CD14-positive monocyte (primary cell): ENCODE measurements around the gene TTLL8. TPM values are rescaled to one million over a fixed set of nuclear protein-coding genes. Genes with fewer than 3 reads are reported as not detected.

Source experiments
- DNase-seq, 3 donors: peaks; one replicate each; pipeline ENCODE4 v3.0.0-alpha.2; 2011 to 2022
- H2AFZ ChIP-seq: 2 replicates; pipeline ENCODE4 v1.6.0; 2012; ENCODE audit warnings: mild to moderate bottlenecking, low read depth, low read length, inconsistent platforms; ENCODE audit not compliant: insufficient read depth, poor library complexity, severe bottlenecking
- H3K27ac ChIP-seq, 2 donors: 1 replicate in 1 of 2; 2 replicates in 1 of 2; pipeline ENCODE4 v1.5.1; 2012 to 2013; ENCODE audit warnings: low read length in 2 of 2, control low read depth in 1 of 2, inconsistent platforms in 1 of 2, low read depth in 1 of 2, mild to moderate bottlenecking in 1 of 2
- H3K27me3 ChIP-seq, 2 donors: one replicate each; pipeline versions ENCODE4 v1.6.0 to v1.6.1; 2011 to 2013; ENCODE audit warnings: low read length in 2 of 2; ENCODE audit not compliant: control insufficient read depth in 2 of 2, insufficient read depth in 2 of 2
- H3K36me3 ChIP-seq, 2 donors: replicated peaks in 1 of 2; 1 replicate in 1 of 2; 2 replicates in 1 of 2; pipeline versions ENCODE4 v1.5.1 to v1.6.1; 2012 to 2013; ENCODE audit warnings: low read length in 2 of 2, control low read depth in 1 of 2, inconsistent platforms in 1 of 2, mild to moderate bottlenecking in 1 of 2; ENCODE audit not compliant: insufficient read depth in 2 of 2, control insufficient read depth in 1 of 2
- H3K4me1 ChIP-seq, 2 donors: 1 replicate in 1 of 2; 2 replicates in 1 of 2; pipeline versions ENCODE4 v1.5.1 to v1.6.1; 2012 to 2013; ENCODE audit warnings: low read length in 2 of 2, control low read depth in 1 of 2, inconsistent platforms in 1 of 2, mild to moderate bottlenecking in 1 of 2, moderate library complexity in 1 of 2; ENCODE audit not compliant: insufficient read depth in 2 of 2, control insufficient read depth in 1 of 2
- H3K4me2 ChIP-seq: replicated peaks from 2 replicates; pipeline ENCODE3; 2012; ENCODE audit warnings: low read length, moderate library complexity, mild to moderate bottlenecking; ENCODE audit not compliant: poor library complexity, severe bottlenecking; ENCODE audit errors: extremely low read depth
- H3K4me3 ChIP-seq, 3 experiments: fragments of 200-600 bp in 1 of 3; sonication (generic) in 1 of 3; replicated peaks in 1 of 3; 1 replicate in 2 of 3; 2 replicates in 1 of 3; pipeline ENCODE4 v1.5.1; 2011 to 2013; ENCODE audit warnings: low read length in 3 of 3, mild to moderate bottlenecking in 3 of 3, control low read depth in 2 of 3, low read depth in 2 of 3, inconsistent platforms in 1 of 3, moderate library complexity in 1 of 3
- H3K79me2 ChIP-seq: 2 replicates; pipeline ENCODE4 v1.6.0; 2012; ENCODE audit warnings: mild to moderate bottlenecking, control low read depth, inconsistent platforms, low read length, moderate library complexity; ENCODE audit not compliant: insufficient read depth
- H3K9ac ChIP-seq: 2 replicates; pipeline ENCODE4 v1.6.0; 2017; ENCODE audit warnings: low read length, mild to moderate bottlenecking; ENCODE audit not compliant: insufficient read depth, poor library complexity, severe bottlenecking
- H3K9me3 ChIP-seq, 2 donors: replicated peaks in 1 of 2; 1 replicate in 1 of 2; 2 replicates in 1 of 2; pipeline versions ENCODE4 v1.5.1 to v1.6.1; 2012 to 2013; ENCODE audit warnings: low read length in 2 of 2, control low read depth in 1 of 2; ENCODE audit not compliant: control insufficient read depth in 1 of 2, insufficient read depth in 1 of 2
- H4K20me1 ChIP-seq: 2 replicates; pipeline ENCODE4 v1.6.0; 2012; ENCODE audit warnings: mild to moderate bottlenecking, low read length, control low read depth, moderate library complexity; ENCODE audit not compliant: insufficient read depth
- H3K27ac Mint-ChIP-seq, 7 donors: one replicate each; pipeline ENCODE4 v1.8.0; 2020; ENCODE audit warnings: mild to moderate bottlenecking in 7 of 7, mixed read lengths in 7 of 7, moderate library complexity in 6 of 7, inconsistent platforms in 2 of 7
- H3K27me3 Mint-ChIP-seq, 3 donors: one replicate each; pipeline ENCODE4 v1.8.0; 2021 to 2022; ENCODE audit warnings: low read depth in 3 of 3, mild to moderate bottlenecking in 3 of 3, mixed read lengths in 3 of 3, moderate library complexity in 3 of 3, inconsistent platforms in 1 of 3
- H3K36me3 Mint-ChIP-seq, 2 donors: one replicate each; pipeline ENCODE4 v1.8.0; 2020; ENCODE audit warnings: mixed read lengths in 2 of 2, inconsistent platforms in 1 of 2, mild to moderate bottlenecking in 1 of 2
- H3K4me1 Mint-ChIP-seq: one replicate; pipeline ENCODE4 v1.8.0; 2020; ENCODE audit warnings: mild to moderate bottlenecking, mixed read lengths
- H3K4me3 Mint-ChIP-seq, 2 donors: one replicate each; pipeline ENCODE4 v1.8.0; 2020; ENCODE audit warnings: mild to moderate bottlenecking in 2 of 2, mixed read lengths in 2 of 2, moderate library complexity in 1 of 2
- H3K9me3 Mint-ChIP-seq, 7 donors: one replicate each; pipeline ENCODE4 v1.8.0; 2020 to 2022; ENCODE audit warnings: mixed read lengths in 7 of 7, mild to moderate bottlenecking in 6 of 7, moderate library complexity in 6 of 7, inconsistent platforms in 2 of 7
- WGBS: methylation state at CpG from one replicate; pipeline ENCODE4 v1.1.5; 2013; ENCODE audit warnings: missing lambda C conversion rate; ENCODE audit not compliant: insufficient coverage; 5-methylcytosine and 5-hydroxymethylcytosine counted together
- intact Hi-C, 2 donors: fragments of 100-400 bp; cut with micrococcal nuclease; formaldehyde crosslinking; loops; one replicate each; pipeline versions ENCODE4 v1.15.0 to v1.15.1; 2023
- polyA plus RNA-seq, 3 donors: library from polyadenylated mRNA; depleted of rRNA in 1 of 3; unstranded in 2 of 3; stranded (reverse) in 1 of 3; fragments of 300-500 nt in 2 of 3; fragments of >200 nt in 1 of 3; fragmentation: Illumina TruSeq in 2 of 3; gene quantifications; 1 replicate in 2 of 3; 2 replicates in 1 of 3; pipeline ENCODE4 v1.2.3, GENCODE V29; 2012 to 2021
- TF ChIP-seq, protein P1 (sequence below): fragments of 200-600 bp; IDR thresholded peaks from one replicate; pipeline ENCODE4 v1.8.0; 2022; ENCODE audit warnings: antibody characterized with exemption, mild to moderate bottlenecking

TTLL8 gene
- polyA plus RNA-seq, 3 donors: not detected

DNA sequence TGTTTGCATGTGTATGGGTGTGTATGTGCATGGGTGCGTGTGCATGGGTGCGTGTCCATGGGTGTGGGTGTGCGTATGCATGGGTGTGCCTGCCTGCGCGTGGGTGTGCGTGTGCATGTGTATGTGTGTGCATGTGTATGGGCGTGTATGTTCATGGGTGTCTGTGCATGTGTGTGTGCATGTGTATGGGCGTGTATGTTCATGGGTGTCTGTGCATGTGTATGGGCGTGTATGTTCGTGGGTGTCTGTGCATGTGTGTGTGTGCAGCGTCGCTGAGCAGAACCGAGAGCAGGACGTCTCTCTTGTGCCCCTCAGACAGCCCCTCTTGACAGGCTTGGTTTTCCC lies 59.4 kb downstream of the TTLL8 start:
- H3K9ac ChIP-seq: no peak overlapping the region
- Mint-ChIP-seq H3K9me3 (peaks cover 0 to 2% (median 0%) of the 10 kb centered on the region in 7 donors), H3K4me3 (peak overlapping the region; percentile 31 to 55), H3K36me3 (no peaks in the 10 kb centered on the region), H3K27ac (no peak overlapping the region), H3K27me3 (peaks cover 4 to 15% (median 6%) of the 10 kb centered on the region in 3 donors), H3K4me1 (peaks cover 5% of the 10 kb centered on the region)
- no peaks in the 10 kb centered on the region for H3K79me2 ChIP-seq
- intact Hi-C loops: no loop called here
- H3K4me3 ChIP-seq: no peak overlapping the region
- WGBS: 96% methylated on average over 11 of the region's 14 CpGs
- no peak for DNase-seq
- H3K27me3 ChIP-seq: peaks cover 0 to 16% of the 10 kb centered on the region in 2 donors
- no peak overlapping the region for H3K27ac ChIP-seq
- no peak overlapping the region for H2AFZ ChIP-seq
- no peaks in the 10 kb centered on the region for H3K9me3 ChIP-seq
- H4K20me1 ChIP-seq: no peaks in the 10 kb centered on the region
- TF ChIP-seq, protein P1, sequence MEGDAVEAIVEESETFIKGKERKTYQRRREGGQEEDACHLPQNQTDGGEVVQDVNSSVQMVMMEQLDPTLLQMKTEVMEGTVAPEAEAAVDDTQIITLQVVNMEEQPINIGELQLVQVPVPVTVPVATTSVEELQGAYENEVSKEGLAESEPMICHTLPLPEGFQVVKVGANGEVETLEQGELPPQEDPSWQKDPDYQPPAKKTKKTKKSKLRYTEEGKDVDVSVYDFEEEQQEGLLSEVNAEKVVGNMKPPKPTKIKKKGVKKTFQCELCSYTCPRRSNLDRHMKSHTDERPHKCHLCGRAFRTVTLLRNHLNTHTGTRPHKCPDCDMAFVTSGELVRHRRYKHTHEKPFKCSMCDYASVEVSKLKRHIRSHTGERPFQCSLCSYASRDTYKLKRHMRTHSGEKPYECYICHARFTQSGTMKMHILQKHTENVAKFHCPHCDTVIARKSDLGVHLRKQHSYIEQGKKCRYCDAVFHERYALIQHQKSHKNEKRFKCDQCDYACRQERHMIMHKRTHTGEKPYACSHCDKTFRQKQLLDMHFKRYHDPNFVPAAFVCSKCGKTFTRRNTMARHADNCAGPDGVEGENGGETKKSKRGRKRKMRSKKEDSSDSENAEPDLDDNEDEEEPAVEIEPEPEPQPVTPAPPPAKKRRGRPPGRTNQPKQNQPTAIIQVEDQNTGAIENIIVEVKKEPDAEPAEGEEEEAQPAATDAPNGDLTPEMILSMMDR: no peak
- no peaks in the 10 kb centered on the region for H3K36me3 ChIP-seq
- peak overlapping the region; percentile 51 for H3K4me2 ChIP-seq
- peaks cover 5 to 8% of the 10 kb centered on the region in 2 donors for H3K4me1 ChIP-seq

DNA sequence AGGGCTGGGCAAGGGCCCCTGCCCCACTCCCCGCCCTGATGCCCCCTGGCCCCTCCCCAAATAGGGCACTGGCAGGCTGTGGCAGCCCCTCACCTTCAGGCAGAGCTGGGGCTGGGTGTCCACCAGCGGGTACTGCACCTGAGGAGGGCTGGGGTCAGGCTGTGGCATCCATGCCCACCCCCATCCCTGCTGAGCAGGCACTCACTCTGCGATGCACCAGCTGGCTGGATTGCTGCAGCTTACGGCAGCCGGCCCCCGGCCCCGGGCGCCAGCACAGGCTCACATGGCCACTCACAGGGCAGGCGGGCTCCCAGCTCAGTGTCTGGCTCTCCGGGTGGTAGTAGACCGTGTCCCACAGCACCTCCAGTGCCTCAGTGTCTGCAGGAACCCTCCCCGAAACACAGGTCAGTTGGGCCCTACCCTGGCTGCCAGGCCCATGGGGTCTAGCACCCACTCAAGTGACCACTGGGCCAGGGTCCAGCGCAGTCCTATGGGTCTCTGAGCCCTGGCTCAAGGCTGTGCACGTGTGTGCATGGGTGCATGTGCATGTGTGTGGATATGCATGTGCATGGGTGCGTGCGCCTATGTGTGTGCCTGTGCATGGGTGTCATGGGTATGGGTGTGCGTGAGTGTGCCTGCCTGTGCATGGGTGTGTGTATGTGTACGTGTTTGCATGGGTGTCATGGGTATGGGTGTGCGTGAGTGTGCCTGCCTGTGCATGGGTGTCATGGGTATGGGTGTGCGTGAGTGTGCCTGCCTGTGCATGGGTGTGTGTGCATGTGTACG lies 60.0 kb downstream of the TTLL8 start:
- intact Hi-C loops: no loop called here
- Mint-ChIP-seq H3K27me3 (peaks cover 3 to 15% (median 5%) of the 10 kb centered on the region in 3 donors), H3K27ac (peak overlapping the region in 1 of 7 donors; percentile 63), H3K4me3 (no peak overlapping the region), H3K36me3 (no peaks in the 10 kb centered on the region), H3K9me3 (peaks cover 0 to 2% (median 0%) of the 10 kb centered on the region in 7 donors), H3K4me1 (peaks cover 10% of the 10 kb centered on the region)
- no peaks in the 10 kb centered on the region for H3K9me3 ChIP-seq
- WGBS: 95% methylated on average over 21 of the region's 21 CpGs
- no peaks in the 10 kb centered on the region for H4K20me1 ChIP-seq
- no peak for DNase-seq
- no peak overlapping the region for H2AFZ ChIP-seq
- no peak overlapping the region for H3K9ac ChIP-seq
- H3K4me3 ChIP-seq: no peak overlapping the region
- no peak overlapping the region for H3K4me2 ChIP-seq
- H3K4me1 ChIP-seq: peaks cover 5 to 8% of the 10 kb centered on the region in 2 donors
- H3K36me3 ChIP-seq: no peaks in the 10 kb centered on the region
- TF ChIP-seq, protein P1: no peak
- H3K79me2 ChIP-seq: no peaks in the 10 kb centered on the region
- H3K27me3 ChIP-seq: peaks cover 0 to 16% of the 10 kb centered on the region in 2 donors
- no peak overlapping the region for H3K27ac ChIP-seq
